ENCODE results near the gene PIK3C2G.

- TF ChIP-seq REST (IDR thresholded peaks at IDR 0.05; ENCODE audit: insufficient read depth in 1 of 2, low read depth in 2 of 2, low read length in 2 of 2) = no peak
- TF ChIP-seq POLR2AphosphoS5 (IDR thresholded peaks at IDR 0.05; ENCODE audit: low read depth, low read length) = no peak
- TF ChIP-seq TAF1 (IDR thresholded peaks at IDR 0.05; ENCODE audit: borderline replicate concordance, insufficient read depth, low read length) = no peak
- TF ChIP-seq SIN3A (IDR thresholded peaks at IDR 0.05; ENCODE audit: borderline replicate concordance, insufficient read depth, low read length) = no peak
- TF ChIP-seq FOXP2 (optimal IDR thresholded peaks at IDR 0.05; ENCODE audit: borderline replicate concordance, extremely low read depth, extremely low read length, insufficient read depth) = no peak
These were observed 153.9 kb downstream of the PIK3C2G start for GRCh38 chr12:18415227-18415626.

Data from PFSK-1 (cell line).